ENCODE measurements around the gene GRID1. TPM values are rescaled to one million over a fixed set of nuclear protein-coding genes. Genes with fewer than 3 reads are reported as not detected.

The GRID1 gene
- total and polyA plus RNA-seq, 9 of the 15 experiments (the other 6 are each of a cell fraction or from before 2014, with no cell fraction given) = 0.01 to 7.2 (median 1.2) TPM

- TF ChIP-seq SMAD1 (IDR thresholded peaks at IDR 0.05; ENCODE audit: low read depth, low read length, partially characterized antibody) = no peak
- no peak for TF ChIP-seq U2AF1 (optimal IDR thresholded peaks at IDR 0.05; ENCODE audit: low read depth, low read length)
These were observed 253.6 kb downstream of the GRID1 start (continued) for GRCh38 chr10:86113044-86113443.

DNA sequence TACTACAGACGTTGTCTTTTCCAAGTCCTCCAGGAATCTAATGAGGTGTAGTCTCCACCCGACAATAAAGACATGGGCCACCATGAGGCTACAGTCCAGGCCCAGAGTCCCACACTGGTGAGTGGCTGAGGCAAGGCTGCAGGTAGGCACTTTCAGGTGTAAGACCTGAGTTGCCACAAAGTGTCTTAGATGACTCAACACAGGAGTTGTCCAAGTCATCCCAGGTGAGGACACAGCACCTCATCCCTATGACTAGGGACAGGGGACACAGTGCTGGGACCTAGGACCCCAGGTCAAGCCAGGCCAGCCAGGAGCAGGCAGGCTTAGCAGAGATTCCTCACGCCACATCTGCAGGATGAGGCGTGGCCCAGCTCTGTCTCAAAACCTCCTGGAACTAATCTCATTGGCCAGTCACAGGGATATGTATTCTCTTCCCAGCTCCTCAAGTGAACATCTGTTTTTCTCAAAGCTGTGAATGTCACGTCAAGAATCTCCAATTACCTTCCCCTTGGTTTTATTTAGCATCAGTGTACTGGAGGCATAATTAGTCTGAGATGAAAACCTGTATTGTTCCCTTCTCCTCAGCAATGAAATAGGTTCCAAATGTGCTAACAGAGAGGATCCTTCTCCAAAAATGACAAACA, 254.6 kb downstream of the GRID1 start:
- BruUV-seq (replicated peaks) = no TSS peak
- 0% methylated on average over 5 of the region's 5 CpGs for WGBS (ENCODE audit: insufficient coverage, low coverage, missing lambda C conversion rate)
- intact Hi-C loops (cut with micrococcal nuclease) (no loop called here), in situ Hi-C loops (cut with MboI) (no loop called here)
- DNase-seq (ENCODE audit: extremely low read depth in 1 of 4, low spot score in 3 of 4) (no peak), ATAC-seq (no peak), FAIRE-seq (no peak)
- Histone ChIP-seq H3K27me3 (ENCODE audit: control insufficient read depth in 2 of 2, insufficient read depth in 2 of 2, low read length in 2 of 2) (no peaks in the 10 kb centered on the region; a peak in 1 of 5 replicates), H3K27ac (ENCODE audit: extremely low read depth, low read depth, low read length) (no peak overlapping the region), H3K9me3 (replicated peaks; ENCODE audit: control insufficient read depth, insufficient read depth, low read depth, low read length) (no peaks in the 10 kb centered on the region), H3K36me3 (ENCODE audit: control insufficient read depth, insufficient read depth, low read length) (no peaks in the 10 kb centered on the region), H3K4me1 (replicated peaks in 1 of 2; ENCODE audit: control insufficient read depth in 2 of 2, insufficient read depth in 2 of 2, low read length in 2 of 2) (no peaks in the 10 kb centered on the region), H3K79me2 (ENCODE audit: control insufficient read depth, insufficient read depth, low read length) (no peaks in the 10 kb centered on the region), H3K9ac (ENCODE audit: insufficient read depth in 1 of 2, low read depth in 2 of 2, low read length in 2 of 2) (no peak overlapping the region), H2AFZ (ENCODE audit: low read depth, low read length) (no peak overlapping the region), H4K20me1 (replicated peaks; ENCODE audit: control insufficient read depth, insufficient read depth, low read length) (no peaks in the 10 kb centered on the region), H3K9me1 (ENCODE audit: control insufficient read depth, insufficient read depth, low read length) (no peaks in the 10 kb centered on the region), H3K4me2 (ENCODE audit: insufficient read depth, low read length) (no peak overlapping the region), H3K4me3 (no peak overlapping the region)
- ChIA-PET POLR2A (no interaction called here), CTCF (ENCODE audit: low intra/inter-chr PET ratio) (no interaction called here)
- no peak for TF ChIP-seq MNT (conservative IDR thresholded peaks at IDR 0.05)
- no peak for TF ChIP-seq MGA (IDR thresholded peaks at IDR 0.05)
- TF ChIP-seq TEAD2 (tag; IDR thresholded peaks at IDR 0.05) = no peak
- TF ChIP-seq ZNF644 (tag; IDR thresholded peaks at IDR 0.05; ENCODE audit: low read depth) = no peak
- TF ChIP-seq RFX1 (IDR thresholded peaks at IDR 0.05) = no peak
